K562 (cell line): Measurements from ENCODE around the gene SIGLEC11. TPM values are rescaled to one million over a fixed set of nuclear protein-coding genes. Genes with fewer than 3 reads are reported as not detected.

Experiments used
- ELF4 ChIP-seq: fragments of 450-650 bp; formaldehyde crosslinking; IDR thresholded peaks from 2 replicates; pipeline ENCODE4 v1.4.0; 2022; ENCODE audit warnings: missing genetic modification characterization
- EZH2 ChIP-seq: IDR thresholded peaks from 2 replicates; pipeline ENCODE4 v1.6.1; 2012; ENCODE audit warnings: low read depth, mild to moderate bottlenecking, inconsistent platforms, low read length, borderline replicate concordance
- GTF2E2 ChIP-seq: fragments of 200-800 bp; sonication (Bioruptor generic); IDR thresholded peaks from 2 replicates; pipeline ENCODE4 v1.6.1; 2016; ENCODE audit warnings: missing genetic modification characterization, missing compliant biosample characterization
- HNRNPK ChIP-seq: fragments of 200-400 bp; formaldehyde crosslinking; IDR thresholded peaks from one replicate; pipeline ENCODE4 v1.6.1; 2018; ENCODE audit warnings: mild to moderate bottlenecking, low read depth, low read length; ENCODE audit not compliant: poor library complexity, severe bottlenecking
- JUN ChIP-seq, 2 experiments: sonication (generic) in 1 of 2; formaldehyde crosslinking in 1 of 2; IDR thresholded peaks; 2 replicates each; pipeline versions ENCODE4 v1.6.1 to v1.8.0; 2012 to 2022; ENCODE audit warnings: borderline replicate concordance in 2 of 2, mild to moderate bottlenecking in 2 of 2, improper control_type of control experiment in 1 of 2, low read depth in 1 of 2, low read length in 1 of 2, missing genetic modification reagents in 1 of 2
- NELFE ChIP-seq: IDR thresholded peaks from 2 replicates; pipeline ENCODE4 v1.6.1; 2011; ENCODE audit warnings: mild to moderate bottlenecking; ENCODE audit not compliant: insufficient read depth, insufficient read length
- RBM17 ChIP-seq: fragments of 200-400 bp; formaldehyde crosslinking; IDR thresholded peaks from 2 replicates; pipeline ENCODE4 v1.6.1; 2017; ENCODE audit warnings: low read depth, mild to moderate bottlenecking, low read length, borderline replicate concordance
- RBM39 ChIP-seq: fragments of 200-400 bp; formaldehyde crosslinking; optimal IDR thresholded peaks from 2 replicates; pipeline ENCODE3; 2018; ENCODE audit warnings: low read depth, low read length
- TEAD2 ChIP-seq: fragments of 450-650 bp; IDR thresholded peaks from 2 replicates; pipeline ENCODE4 v1.6.1; 2016; ENCODE audit warnings: missing genetic modification characterization, control low read depth, missing compliant biosample characterization
- ZFP36 ChIP-seq: fragments of 150-350 bp; IDR thresholded peaks from 2 replicates; pipeline ENCODE4 v1.6.1; 2018; ENCODE audit warnings: low read length, low read depth; ENCODE audit not compliant: partially characterized antibody
- ZNF57 ChIP-seq: fragments of 450-650 bp; formaldehyde crosslinking; IDR thresholded peaks from 2 replicates; pipeline ENCODE4 v1.4.0; 2020; ENCODE audit warnings: mild to moderate bottlenecking, moderate library complexity
- polyA plus RNA-seq, 8 experiments: library from polyadenylated mRNA; depleted of rRNA in 4 of 8; stranded (reverse) in 5 of 8; unstranded in 3 of 8; fragments of >200 nt; fragmentation: Nextera tagmentation in 2 of 8; fragmentation: Illumina TruSeq in 1 of 8; extraction: Ambion mirVana in 2 of 8; extraction: Trizol in 1 of 8; gene quantifications; 2 replicates each; pipeline versions ENCODE4 v1.2.1 to v1.2.3, GENCODE V29; 2011 to 2014; ENCODE audit warnings: inconsistent platforms in 1 of 8, missing spikeins in 1 of 8
- total RNA-seq, 7 experiments: library from RNA; depleted of rRNA in 6 of 7; stranded (reverse); fragments of >200 nt in 6 of 7; fragmentation: Illumina TruSeq in 2 of 7; extraction: Trizol in 2 of 7; gene quantifications; 2 replicates each; pipeline versions ENCODE4 v1.2.1 to v1.2.3, GENCODE V29; 2011 to 2021; ENCODE audit warnings: low replicate concordance in 1 of 7
- TF ChIP-seq, protein P1 (sequence below): sonication (generic); formaldehyde crosslinking; IDR thresholded peaks from 2 replicates; pipeline ENCODE4 v1.8.0; 2022; ENCODE audit warnings: mild to moderate bottlenecking, low read depth, missing genetic modification reagents
- TF ChIP-seq, protein P2 (sequence below): sonication (generic); formaldehyde crosslinking; IDR thresholded peaks from 2 replicates; pipeline ENCODE4 v1.8.1; 2022; ENCODE audit warnings: missing genetic modification reagents

The SIGLEC11 gene
- total and polyA plus RNA-seq, 9 of the 15 experiments (the other 6 are each of a cell fraction or from before 2014, with no cell fraction given): not detected

DNA sequence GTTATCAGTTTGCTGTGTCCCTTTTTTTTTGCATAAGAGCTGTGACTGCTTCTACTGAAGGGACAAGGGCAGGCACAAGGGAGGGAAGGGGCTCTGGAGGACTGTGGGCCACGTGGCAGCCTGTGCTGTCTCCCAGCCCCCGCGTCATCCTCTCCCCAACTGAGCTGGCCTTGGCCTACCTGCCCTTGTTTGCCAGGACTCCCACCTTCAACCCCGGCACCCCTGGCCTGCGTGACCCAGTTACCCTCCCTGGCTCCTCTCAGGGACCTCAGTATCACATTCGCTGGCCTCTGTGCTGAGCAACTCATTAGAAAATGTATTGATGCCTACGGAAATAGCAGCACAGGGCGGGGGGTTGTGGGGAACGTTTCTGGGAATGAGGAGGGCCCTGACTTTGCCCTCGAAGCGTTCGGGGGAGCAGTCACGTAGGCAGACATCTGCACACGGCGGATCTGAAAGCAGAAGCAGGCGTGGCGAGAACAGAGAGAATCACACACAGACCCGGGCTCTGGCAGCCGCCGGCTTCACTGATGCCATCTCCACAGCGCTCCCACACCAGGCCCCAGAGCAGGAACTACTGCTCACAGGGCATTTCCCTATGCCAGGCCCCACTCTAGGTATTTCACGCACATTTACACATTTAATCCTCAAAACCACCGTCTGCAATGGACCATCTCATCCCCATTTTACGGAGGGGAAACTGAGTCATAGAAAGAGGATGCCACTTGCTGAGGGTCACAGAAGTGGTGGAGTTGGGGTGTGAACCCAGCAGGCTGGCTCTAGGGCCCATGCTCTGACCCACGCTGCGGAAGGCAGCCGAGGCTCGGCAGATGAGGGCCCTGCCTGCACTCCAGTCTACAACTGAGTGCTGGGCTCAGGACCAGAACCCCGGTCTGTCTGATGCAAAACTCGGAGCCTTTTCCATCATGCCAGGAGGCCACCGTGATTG is 37.6 kb downstream of the SIGLEC11 start (continued):
- TF ChIP-seq, protein P1, sequence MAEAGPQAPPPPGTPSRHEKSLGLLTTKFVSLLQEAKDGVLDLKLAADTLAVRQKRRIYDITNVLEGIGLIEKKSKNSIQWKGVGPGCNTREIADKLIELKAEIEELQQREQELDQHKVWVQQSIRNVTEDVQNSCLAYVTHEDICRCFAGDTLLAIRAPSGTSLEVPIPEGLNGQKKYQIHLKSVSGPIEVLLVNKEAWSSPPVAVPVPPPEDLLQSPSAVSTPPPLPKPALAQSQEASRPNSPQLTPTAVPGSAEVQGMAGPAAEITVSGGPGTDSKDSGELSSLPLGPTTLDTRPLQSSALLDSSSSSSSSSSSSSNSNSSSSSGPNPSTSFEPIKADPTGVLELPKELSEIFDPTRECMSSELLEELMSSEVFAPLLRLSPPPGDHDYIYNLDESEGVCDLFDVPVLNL (CRISPR knock-in tag): no peak
- no peak for TF ChIP-seq NELFE
- no peak for TF ChIP-seq RBM17
- no peak for TF ChIP-seq ZFP36
- no peak for TF ChIP-seq RBM39
- no peak for TF ChIP-seq ELF4 (CRISPR knock-in tag)
- TF ChIP-seq, protein P2, sequence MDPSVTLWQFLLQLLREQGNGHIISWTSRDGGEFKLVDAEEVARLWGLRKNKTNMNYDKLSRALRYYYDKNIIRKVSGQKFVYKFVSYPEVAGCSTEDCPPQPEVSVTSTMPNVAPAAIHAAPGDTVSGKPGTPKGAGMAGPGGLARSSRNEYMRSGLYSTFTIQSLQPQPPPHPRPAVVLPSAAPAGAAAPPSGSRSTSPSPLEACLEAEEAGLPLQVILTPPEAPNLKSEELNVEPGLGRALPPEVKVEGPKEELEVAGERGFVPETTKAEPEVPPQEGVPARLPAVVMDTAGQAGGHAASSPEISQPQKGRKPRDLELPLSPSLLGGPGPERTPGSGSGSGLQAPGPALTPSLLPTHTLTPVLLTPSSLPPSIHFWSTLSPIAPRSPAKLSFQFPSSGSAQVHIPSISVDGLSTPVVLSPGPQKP (CRISPR knock-in tag): no peak
- no peak for TF ChIP-seq JUN (IDR thresholded peaks at IDR 0.05; ENCODE audit: borderline replicate concordance, low read depth, low read length)
- 0 out of 2 replicates have a peak, but pooled peaks have one; percentile 54 for TF ChIP-seq JUN (CRISPR knock-in tag; IDR thresholded peaks at IDR 0.05; ENCODE audit: borderline replicate concordance)
- no peak for TF ChIP-seq GTF2E2 (tag)
- TF ChIP-seq TEAD2 (tag): no peak
- no peak for TF ChIP-seq EZH2
- no peak for TF ChIP-seq ZNF57 (CRISPR knock-in tag)
- no peak for TF ChIP-seq HNRNPK
